Ovary (tissue), 9 donors: ENCODE data around the gene MAP2K2. TPM values are rescaled to one million over a fixed set of nuclear protein-coding genes. Genes with fewer than 3 reads are reported as not detected.
"Not testable (repeated sequence)": the region's sequence is repeated elsewhere in the genome, so short reads cannot be mapped to it uniquely, and the experiment has no call there.

Experiments
- DNase-seq, 5 donors: peaks; one replicate each; pipeline ENCODE4 v3.0.0-alpha.2; 2019 to 2020
- H3K27ac ChIP-seq, 2 donors: fragments of 200-600 bp; one replicate each; pipeline versions ENCODE4 v1.5.1 to v1.8.0; 2019 to 2022
- H3K27me3 ChIP-seq: fragments of 200-600 bp; one replicate; pipeline ENCODE4 v1.8.0; 2022
- H3K36me3 ChIP-seq: fragments of 200-600 bp; sonication (generic); one replicate; pipeline ENCODE4 v1.5.1; 2019
- H3K4me1 ChIP-seq: one replicate; pipeline ENCODE4 v1.8.1; 2013; ENCODE audit warnings: mild to moderate bottlenecking, moderate library complexity; ENCODE audit not compliant: insufficient read depth
- H3K4me3 ChIP-seq: fragments of 200-600 bp; sonication (generic); one replicate; pipeline ENCODE4 v1.5.1; 2017
- H3K9me3 ChIP-seq, 2 donors: fragments of 200-600 bp in 1 of 2; sonication (generic) in 1 of 2; one replicate each; pipeline versions ENCODE4 v1.5.1 to v1.8.1; 2013 to 2019; ENCODE audit warnings: mild to moderate bottlenecking in 1 of 2, moderate library complexity in 1 of 2
- CTCF ChIP-seq, 3 donors: fragments of 450-650 bp in 2 of 3; fragments of 200-600 bp in 1 of 3; IDR thresholded peaks; one replicate each; pipeline versions ENCODE4 v1.5.1 to v1.8.0; 2016 to 2022; ENCODE audit warnings: antibody characterized with exemption in 3 of 3, mild to moderate bottlenecking in 1 of 3
- EP300 ChIP-seq: sonication (generic); formaldehyde crosslinking; IDR thresholded peaks from one replicate; pipeline ENCODE4 v1.6.1; 2017; ENCODE audit warnings: antibody characterized with exemption
- POLR2A ChIP-seq: fragments of 450-650 bp; IDR thresholded peaks from one replicate; pipeline ENCODE4 v1.6.1; 2017; ENCODE audit warnings: antibody characterized with exemption, mild to moderate bottlenecking, moderate library complexity
- WGBS, 3 donors: extraction: QIAGEN DNeasy Blood & Tissue Kit in 1 of 3; methylation state at CpG; one replicate each; pipeline versions ENCODE4 v1.1.5 to v1.1.7; 2013 to 2017; 5-methylcytosine and 5-hydroxymethylcytosine counted together
- intact Hi-C, 4 donors: fragments of 100-400 bp; cut with DNase I; formaldehyde crosslinking; loops; one replicate each; pipeline versions ENCODE4 v1.11.0 to v1.15.1; 2022 to 2023
- polyA plus RNA-seq, 2 donors: library from polyadenylated mRNA; stranded (reverse); fragments of 200-250 nt in 1 of 2; fragments of 350-450 nt in 1 of 2; fragmentation: Illumina TruSeq in 1 of 2; extraction: RNeasy Lipid Tissue Mini Kit (QIAGEN cat#74804) in 1 of 2; gene quantifications; one replicate each; pipeline ENCODE4 v1.2.3, GENCODE V29; 2013 to 2014
- total RNA-seq, 7 donors: library from RNA; depleted of rRNA in 2 of 7; stranded (reverse); fragments of >200 nt in 2 of 7; fragmentation: NEBNext Ultra II Directional in 3 of 7; extraction: Animal tissue kit (Norgen Biotek cat#: 25700) in 3 of 7; gene quantifications; one replicate each; pipeline versions ENCODE4 v1.1.0 to v1.2.4, GENCODE V29; 2016 to 2023
- donor health status: DM: no; HTN: no; CAD: no; lungs with moderate emphysema.
- donor health status: DM: no; HTN: no; CAD: no.
- donor health status: Bipolar disorder and iron deficiency.
- donor health status: DM: yes; HTN: yes; CAD: no.
- donor health status: DM: no; HTN: no; CAD: no.
- donor health status: DM: yes; HTN: yes; CAD: no.

The MAP2K2 gene
- total and polyA plus RNA-seq, 9 donors: 39.9 to 136 (median 116) TPM

DNA sequence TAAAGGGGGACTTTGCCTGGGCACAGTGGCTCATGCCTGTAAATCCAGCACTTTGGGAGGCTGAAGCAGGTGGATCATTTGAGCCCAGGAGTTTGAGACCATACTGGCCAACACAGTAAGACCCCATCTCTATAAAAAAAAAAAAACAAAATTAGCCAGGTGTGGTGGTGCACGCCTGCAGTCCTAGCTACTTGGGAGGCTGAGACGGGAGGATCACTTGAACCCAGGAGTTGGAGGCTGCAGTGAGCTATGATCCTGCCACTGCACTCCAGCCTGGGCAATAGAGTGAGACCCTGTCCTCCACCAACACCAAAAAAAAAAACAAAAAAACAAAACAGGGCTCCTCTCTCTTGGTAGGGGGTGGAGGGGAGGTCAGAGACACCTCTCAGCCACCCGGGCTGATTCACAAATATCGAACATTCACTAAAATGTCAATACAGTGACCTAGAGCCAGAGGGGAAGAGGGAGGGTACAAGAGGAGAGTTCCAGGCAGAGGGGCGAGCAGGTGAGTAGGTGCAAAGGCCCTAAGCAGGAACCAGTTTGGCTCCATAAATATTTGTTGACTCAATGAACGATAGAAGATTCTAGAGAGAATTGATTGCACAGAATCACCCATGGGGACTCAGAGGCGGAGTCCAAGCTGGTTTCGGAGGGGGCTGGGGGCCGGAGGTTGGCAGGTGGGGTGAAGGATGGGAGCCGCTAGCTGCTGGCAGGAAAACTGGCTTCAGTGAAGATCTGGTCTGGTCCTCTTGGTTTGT lies 28.5 kb upstream of the MAP2K2 start:
- TF ChIP-seq EP300 (no peak), POLR2A (no peak), CTCF (IDR thresholded peaks at IDR 0.05) (no peak)
- intact Hi-C loops: no loop called here

DNA sequence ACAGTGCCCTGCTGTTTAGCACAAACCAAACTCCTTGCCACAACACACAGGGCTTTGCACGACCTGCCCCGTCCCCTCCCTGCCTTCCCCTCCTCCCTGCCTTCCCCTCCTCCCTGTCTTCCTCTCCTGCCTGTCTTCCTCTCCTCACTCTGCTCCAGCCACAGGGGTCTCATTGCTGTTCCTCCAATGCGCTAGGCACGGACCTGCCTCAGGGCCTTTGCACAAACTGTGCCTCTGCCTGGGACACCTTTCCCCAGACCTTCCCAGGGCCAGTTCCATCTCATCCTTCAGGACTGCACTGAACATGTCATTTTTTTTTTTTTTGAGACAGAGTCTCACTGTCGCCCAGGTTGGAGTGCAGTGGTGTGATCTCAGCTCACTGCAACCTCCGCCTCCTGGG lies 27.7 kb upstream of the MAP2K2 start:
- Histone ChIP-seq H3K9me3 (no peaks in the 10 kb centered on the region), H3K36me3 (no peaks in the 10 kb centered on the region), H3K4me3 (no peak overlapping the region), H3K27me3 (no peaks in the 10 kb centered on the region), H3K27ac (no peak overlapping the region), H3K4me1 (no peaks in the 10 kb centered on the region)
- TF ChIP-seq EP300 (no peak), POLR2A (no peak), CTCF (IDR thresholded peaks at IDR 0.05) (no peak)
- DNase-seq: no peak
- WGBS, 3 donors: 63 to 69% (median 69%) methylated on average over 6 of the region's 6 CpGs
- intact Hi-C loops: no loop called here

More for the DNA sequence above, 28.5 kb upstream of the MAP2K2 start:
- H3K9me3 ChIP-seq: no peaks in the 10 kb centered on the region
- 61 to 72% (median 63%) methylated on average over 10 of the region's 10 CpGs for WGBS, 3 donors
- H3K27ac ChIP-seq: no peak overlapping the region
- no peaks in the 10 kb centered on the region for H3K36me3 ChIP-seq
- no peaks in the 10 kb centered on the region for H3K4me1 ChIP-seq
- DNase-seq: no peak
- no peak overlapping the region for H3K4me3 ChIP-seq
- no peaks in the 10 kb centered on the region for H3K27me3 ChIP-seq

DNA sequence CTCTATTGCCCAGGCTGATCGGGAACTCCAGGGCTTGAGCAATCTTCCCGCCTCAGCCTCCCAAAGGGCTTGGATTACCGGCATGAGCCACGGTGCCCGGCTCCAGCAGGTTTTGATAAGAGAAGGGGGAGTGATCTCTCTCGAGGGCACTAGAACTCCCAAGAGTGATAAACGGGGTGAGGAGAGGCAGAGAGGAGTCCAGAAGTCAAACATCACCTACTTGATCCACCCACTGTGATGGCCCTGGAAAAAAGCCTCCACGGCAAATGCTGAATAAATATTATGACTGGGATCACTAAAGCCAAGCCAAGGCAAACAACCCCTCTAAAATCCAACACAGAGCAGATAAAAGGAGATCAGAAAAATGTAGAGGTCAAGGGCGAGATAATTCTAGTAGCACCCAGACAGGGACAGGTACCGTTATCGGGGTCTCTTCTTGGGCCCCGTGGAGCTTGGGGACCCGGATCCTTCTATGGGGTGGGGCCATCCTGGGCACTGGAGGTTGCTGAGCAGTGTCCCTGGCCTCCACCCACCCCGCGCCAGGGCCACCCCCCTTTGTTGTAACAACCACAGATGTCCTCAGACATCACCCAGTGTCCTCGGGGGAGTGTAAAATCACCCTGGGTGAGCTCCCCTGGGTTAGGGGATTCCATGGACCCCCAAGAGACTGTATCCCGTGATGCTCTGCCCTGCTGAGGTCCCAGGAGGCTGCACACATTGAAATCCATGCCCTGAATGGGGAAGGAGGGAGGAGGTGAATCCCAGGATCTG lies 25.8 kb upstream of the MAP2K2 start:
- Histone ChIP-seq H3K27ac (no peak overlapping the region), H3K4me3 (no peak overlapping the region), H3K4me1 (no peaks in the 10 kb centered on the region), H3K27me3 (no peaks in the 10 kb centered on the region), H3K36me3 (no peaks in the 10 kb centered on the region), H3K9me3 (no peaks in the 10 kb centered on the region)
- TF ChIP-seq EP300: no peak
- no peak for TF ChIP-seq CTCF (IDR thresholded peaks at IDR 0.05)
- TF ChIP-seq POLR2A: no peak
- 19 to 36% (median 22%) methylated on average over 17 of the region's 17 CpGs for WGBS, 3 donors
- intact Hi-C loops: no loop called here
- DNase-seq: no peak

- intact Hi-C loops: loop anchor here in 1 of 4 donors (5.0 kb wide), 1 partner anchor 157 kb away; the partner anchor contains the start of gene EEF2
- no peak for DNase-seq
- Histone ChIP-seq H3K9me3 (no peaks in the 10 kb centered on the region), H3K27ac (no peak overlapping the region), H3K27me3 (no peaks in the 10 kb centered on the region), H3K36me3 (no peaks in the 10 kb centered on the region), H3K4me1 (no peaks in the 10 kb centered on the region), H3K4me3 (no peak overlapping the region)
- 20 to 37% (median 32%) methylated on average over 6 to 7 of the region's 7 CpGs for WGBS, 3 donors
- TF ChIP-seq EP300 (no peak), POLR2A (no peak), CTCF (IDR thresholded peaks at IDR 0.05) (no peak)
Measured at GRCh38 chr19:4144666-4145249, 20.8 kb upstream of the MAP2K2 start.

- H3K4me1 ChIP-seq, DNase-seq, H3K9me3 ChIP-seq, H3K4me3 ChIP-seq, H3K27me3 ChIP-seq, H3K36me3 ChIP-seq, H3K27ac ChIP-seq: not testable (repeated sequence)
- 45 to 94% (median 92%) methylated on average over 1 of the region's 1 CpG for WGBS, 3 donors
- intact Hi-C loops: loop anchor here in 1 of 4 donors (5.0 kb wide), 1 partner anchor 156 kb away; the partner anchor contains the start of gene EEF2
Measured at GRCh38 chr19:4142916-4143315, 19.0 kb upstream of the MAP2K2 start.
